Kidney epithelial cell (primary cell): ENCODE data around the gene C3orf18. TPM values are rescaled to one million over a fixed set of nuclear protein-coding genes. Genes with fewer than 3 reads are reported as not detected.

Experiments used
- DNase-seq: peaks from one replicate; pipeline ENCODE4 v3.0.0-alpha.2; 2010; ENCODE audit warnings: low read depth
- H3K27me3 ChIP-seq: 2 replicates; pipeline ENCODE4 v1.6.0; 2011; ENCODE audit warnings: low read length; ENCODE audit not compliant: control insufficient read depth, insufficient read depth
- H3K36me3 ChIP-seq: 2 replicates; pipeline ENCODE4 v1.5.1; 2011; ENCODE audit warnings: low read length; ENCODE audit not compliant: control insufficient read depth, insufficient read depth
- H3K4me3 ChIP-seq: 2 replicates; pipeline ENCODE4 v1.5.1; 2011; ENCODE audit warnings: low read depth, mild to moderate bottlenecking, control low read depth, low read length
- CTCF ChIP-seq: IDR thresholded peaks from 2 replicates; pipeline ENCODE4 v1.5.1; 2011; ENCODE audit warnings: mild to moderate bottlenecking, moderate library complexity, low read length, control low read depth, inconsistent platforms; ENCODE audit not compliant: insufficient read depth, poor library complexity, severe bottlenecking
- total RNA-seq: library from RNA; depleted of rRNA; stranded (reverse); fragments of >200 nt; gene quantifications from 2 replicates; pipeline ENCODE4 v1.2.3, GENCODE V29; 2015

C3orf18 gene
- total RNA-seq, result 5.9 and 11.3 TPM in 2 replicates

DNA sequence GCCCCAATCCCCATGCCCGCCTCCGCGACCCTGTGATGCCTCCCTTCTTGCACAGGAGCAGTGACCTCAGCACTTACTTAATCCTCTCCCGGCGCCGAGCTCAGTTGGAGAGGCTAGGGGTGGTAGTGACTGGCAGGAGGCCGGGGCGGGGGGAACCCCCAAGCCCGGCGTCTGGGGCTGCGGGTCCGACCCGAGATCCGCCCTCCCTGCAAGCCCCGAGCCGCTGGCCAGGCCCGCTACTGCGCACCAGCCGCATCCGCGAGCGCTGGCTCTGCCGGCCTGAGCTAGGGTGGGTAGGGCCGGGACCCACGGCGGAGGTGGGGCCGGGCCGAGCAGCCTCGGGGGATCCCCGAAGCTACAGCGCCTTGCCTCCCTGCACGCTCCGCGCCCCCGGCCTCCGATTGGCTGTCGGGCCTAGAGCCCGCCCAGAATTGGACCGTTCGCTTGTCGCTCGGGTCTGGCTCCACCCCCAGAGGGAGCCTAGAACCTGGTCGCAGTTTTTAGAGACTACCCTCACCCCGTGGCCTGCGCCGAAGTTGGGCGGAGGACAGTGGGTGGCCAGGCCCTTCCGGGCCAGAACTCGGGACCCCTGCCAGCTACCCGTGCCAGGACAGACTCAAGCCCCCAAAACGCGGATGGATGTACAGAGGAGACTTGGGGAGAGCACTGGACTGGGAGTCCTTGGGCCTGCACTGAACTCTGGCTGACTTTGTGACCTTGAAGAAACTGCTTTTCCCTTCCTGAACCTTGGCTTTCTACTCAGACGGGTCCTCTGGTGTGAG lies at the start of gene C3orf18:
TSS of gene C3orf18 (minus strand) at position 362 of the 782 bp plus-strand sequence. CDS start 2,048 bp downstream, outside the sequence.
- Histone ChIP-seq H3K27me3 (no peaks in the 10 kb centered on the region), H3K36me3 (no peaks in the 10 kb centered on the region), H3K4me3 (peak within 1 kb of the TSS; percentile 47)
- DNase-seq, result no peak
- no peak for TF ChIP-seq CTCF

DNA sequence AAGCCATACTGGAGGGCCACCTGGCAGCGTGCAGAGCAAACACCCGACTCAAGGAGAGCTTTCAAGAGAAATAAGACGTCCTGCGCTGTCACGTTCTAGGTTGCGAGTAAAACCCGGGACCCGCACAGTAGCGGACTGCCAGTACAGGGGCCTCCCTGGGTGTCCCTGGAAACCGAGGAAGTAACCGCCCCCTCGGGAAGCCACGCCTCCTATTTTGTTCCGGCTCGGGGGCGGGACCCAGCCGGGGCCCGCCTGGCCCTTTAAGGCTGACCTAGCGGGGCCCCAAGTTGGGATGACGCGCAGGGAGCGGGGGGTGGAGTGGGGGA lies 49.2 kb upstream of the C3orf18 start:
- no peak for DNase-seq
- H3K4me3 ChIP-seq, result peak overlapping the region; percentile 44
- no peak for TF ChIP-seq CTCF
- H3K27me3 ChIP-seq, result peaks cover 8% of the 10 kb centered on the region
- no peaks in the 10 kb centered on the region for H3K36me3 ChIP-seq

DNA sequence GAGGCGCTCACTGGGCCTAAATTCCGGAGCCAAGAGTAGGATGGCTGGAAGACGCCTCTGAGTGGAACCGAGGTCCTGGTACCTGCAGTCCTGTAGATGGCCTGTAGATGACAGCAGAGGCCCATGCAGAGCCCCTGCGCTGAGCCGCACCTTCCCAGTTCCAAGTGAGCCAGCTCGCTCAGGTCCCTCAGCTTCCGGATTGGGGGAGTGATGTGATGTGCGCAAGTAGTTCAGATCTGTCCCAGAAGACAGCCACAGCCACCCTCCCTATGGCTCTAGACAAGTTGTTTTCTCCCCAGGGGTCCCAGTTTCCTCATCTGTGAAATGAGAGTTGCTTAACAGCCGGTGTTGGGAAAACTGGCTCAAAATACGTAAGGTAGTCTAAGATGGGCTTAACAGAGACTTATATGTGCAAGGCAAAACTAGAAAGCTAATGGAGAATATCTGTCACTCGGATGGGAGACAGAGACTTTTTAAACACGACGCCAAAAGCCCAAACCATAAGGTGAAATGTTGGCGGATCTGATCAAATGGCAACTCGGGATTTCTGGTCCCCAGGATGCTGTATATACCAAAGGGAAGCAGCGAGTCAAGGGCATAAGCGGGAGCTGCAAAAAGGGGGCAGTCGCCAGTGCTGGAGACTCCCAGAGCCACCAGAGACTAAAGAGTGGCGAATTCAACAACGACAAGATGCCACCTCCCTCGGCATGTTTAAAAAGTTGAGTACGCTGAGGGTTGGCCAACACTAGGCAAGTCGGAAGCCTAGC lies 48.6 kb upstream of the C3orf18 start:
- TF ChIP-seq CTCF, result peak; percentile 100
- no peak for DNase-seq
- peaks cover 8% of the 10 kb centered on the region for H3K27me3 ChIP-seq
- H3K4me3 ChIP-seq, result peak overlapping the region; percentile 44
- no peaks in the 10 kb centered on the region for H3K36me3 ChIP-seq

DNA sequence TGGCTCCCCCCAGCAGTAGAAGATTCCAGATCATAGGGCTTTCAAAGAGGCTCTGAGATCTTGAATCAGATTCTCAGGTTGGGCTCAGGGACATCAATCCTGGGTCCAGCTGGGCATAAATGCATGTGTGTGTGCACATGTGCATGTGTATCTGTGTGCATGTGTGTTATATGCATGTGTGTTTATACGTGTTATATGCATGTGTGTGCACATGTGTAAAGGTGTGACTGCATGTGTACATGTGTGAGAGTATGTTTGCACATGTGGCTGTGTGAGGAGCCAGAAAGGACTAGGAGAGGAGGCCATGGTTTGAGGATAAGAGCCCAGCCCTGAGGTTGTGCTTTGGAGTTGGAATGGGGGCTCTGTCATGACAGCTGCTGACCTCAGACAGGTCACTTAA lies 47.6 kb upstream of the C3orf18 start:
- no peak for DNase-seq
- no peak for TF ChIP-seq CTCF

DNA sequence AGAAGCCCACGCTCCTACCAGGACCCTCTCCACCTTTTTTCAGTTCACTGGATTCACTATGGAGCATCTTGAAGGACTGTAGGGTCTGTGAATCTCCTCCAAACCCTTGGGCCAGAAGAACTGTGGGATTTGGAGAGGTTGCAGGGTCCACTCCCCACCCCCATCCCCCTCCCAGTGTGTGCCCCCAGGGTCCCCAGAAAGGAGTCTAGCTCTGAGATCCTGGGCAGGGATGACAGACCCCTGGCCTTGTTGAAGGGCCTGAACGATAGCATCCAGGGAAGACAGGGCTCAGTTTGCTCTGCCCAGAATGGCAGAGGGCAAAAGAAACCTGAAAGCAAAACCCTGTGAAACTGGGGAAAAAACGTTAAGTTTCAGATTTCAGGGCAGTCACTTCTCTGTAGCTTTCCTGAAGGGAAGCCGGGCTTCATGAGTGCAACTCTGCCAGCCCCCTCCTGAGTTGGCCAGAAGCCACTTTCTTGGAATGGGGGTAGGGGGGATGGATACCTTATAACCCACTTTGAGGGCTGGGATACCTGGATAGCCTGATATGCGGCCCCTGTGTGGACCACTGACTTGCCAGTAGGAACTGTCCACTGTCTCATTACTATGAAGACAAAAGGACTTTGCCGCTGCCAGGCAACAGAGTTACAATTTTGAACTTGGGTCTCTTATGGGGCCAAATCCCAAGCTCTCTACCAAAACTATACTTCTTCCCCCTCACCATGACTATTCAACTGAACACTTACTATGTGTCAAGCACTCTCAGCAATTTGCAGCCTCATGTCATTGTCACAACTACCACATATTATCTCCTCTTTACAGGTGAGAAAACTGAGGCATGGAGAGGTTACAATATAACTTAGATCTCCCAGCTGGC lies 45.7 kb upstream of the C3orf18 start:
- H3K4me3 ChIP-seq, result no peak overlapping the region
- no peaks in the 10 kb centered on the region for H3K36me3 ChIP-seq
- TF ChIP-seq CTCF, result no peak
- DNase-seq, result no peak
- H3K27me3 ChIP-seq, result peaks cover 8% of the 10 kb centered on the region

More for the DNA sequence above, 47.6 kb upstream of the C3orf18 start:
- Histone ChIP-seq H3K36me3 (no peaks in the 10 kb centered on the region), H3K27me3 (peaks cover 8% of the 10 kb centered on the region), H3K4me3 (no peak overlapping the region)
